HepG2 (cell line): ENCODE results near the gene CUL9. TPM values are rescaled to one million over a fixed set of nuclear protein-coding genes. Genes with fewer than 3 reads are reported as not detected.

Source experiments
- ATAC-seq: fragments of 200-7000 bp; cut with Tn5 transposase; 3 replicates; pipeline ENCODE4 v1.9.1; 2020; ENCODE audit warnings: mild to moderate bottlenecking, moderate library complexity
- BruUV-seq: library from RNA; stranded (reverse); fragments of 400-500 nt; replicated peaks from 2 replicates; lab custom pipeline; 2021; lab: Mats Ljungman, UMichigan
- CTCF ChIA-PET: fragments of 300-600 bp; formaldehyde crosslinking; extraction: SDS; loops from one replicate; lab custom pipeline; 2021; ENCODE audit warnings: low total read pairs, inconsistent platforms, low intra/inter-chr PET ratio; lab: Yijun Ruan, JAX
- POLR2A ChIA-PET: fragments of 350-600 bp; sonication (Branson Sonifier 250); formaldehyde crosslinking; loops from one replicate; lab custom pipeline; 2020; ENCODE audit warnings: antibody characterized with exemption, inconsistent platforms; lab: Yijun Ruan, JAX
- DNase-seq: peaks from one replicate; pipeline ENCODE4 v3.0.0-alpha.2; 2015; ENCODE audit warnings: low spot score
- FAIRE-seq: peaks from 3 replicates; lab custom pipeline; 2011; peaks lifted over from hg19 to GRCh38; lab: Jason Lieb, UNC
- H2AFZ ChIP-seq: one replicate; pipeline ENCODE4 v1.6.1; 2011; ENCODE audit warnings: low read length, inconsistent platforms
- H3K27ac ChIP-seq: fragments of 300-600 bp; 3 replicates; pipeline ENCODE4 v1.8.0; 2011; ENCODE audit warnings: mixed run types, mild to moderate bottlenecking, mixed read lengths, low read length, inconsistent platforms; ENCODE audit not compliant: insufficient read depth; ENCODE audit errors: extremely low read length
- H3K27me3 ChIP-seq, 2 experiments: fragments of 200-600 bp in 1 of 2; 2 replicates in 1 of 2; 3 replicates in 1 of 2; pipeline versions ENCODE4 v1.6.0 to v1.8.0; 2011; ENCODE audit warnings: low read length in 2 of 2, mild to moderate bottlenecking in 2 of 2, moderate library complexity in 2 of 2, inconsistent platforms in 1 of 2; ENCODE audit not compliant: insufficient read depth in 2 of 2, control insufficient read depth in 1 of 2
- H3K36me3 ChIP-seq, 2 experiments: fragments of 200-600 bp in 1 of 2; replicated peaks in 1 of 2; 2 replicates in 1 of 2; 3 replicates in 1 of 2; pipeline versions ENCODE4 v1.5.1 to v1.8.0; 2011; ENCODE audit warnings: low read length in 2 of 2, inconsistent platforms in 1 of 2; ENCODE audit not compliant: insufficient read depth in 2 of 2, control insufficient read depth in 1 of 2
- H3K4me1 ChIP-seq: 2 replicates; pipeline ENCODE4 v1.5.1; 2012; ENCODE audit warnings: low read length, inconsistent platforms; ENCODE audit not compliant: insufficient read depth
- H3K4me2 ChIP-seq: 2 replicates; pipeline ENCODE4 v1.6.0; 2011; ENCODE audit warnings: low read depth, low read length, inconsistent platforms
- H3K4me3 ChIP-seq, 3 experiments: fragments of 200-600 bp in 1 of 3; sonication (generic), shearing (Covaris generic) in 1 of 3; replicated peaks in 1 of 3; 2 replicates each; pipeline ENCODE4 v1.5.1; 2011 to 2016; ENCODE audit warnings: low read length in 3 of 3, inconsistent platforms in 2 of 3, low read depth in 2 of 3, mild to moderate bottlenecking in 2 of 3, control low read depth in 1 of 3, mixed read lengths in 1 of 3; ENCODE audit not compliant: insufficient read depth in 1 of 3
- H3K79me2 ChIP-seq: one replicate; pipeline ENCODE4 v1.6.1; 2011; ENCODE audit warnings: low read length, inconsistent platforms; ENCODE audit not compliant: insufficient read depth
- H3K9ac ChIP-seq: 2 replicates; pipeline ENCODE4 v1.6.0; 2011; ENCODE audit warnings: mild to moderate bottlenecking, low read depth, low read length, inconsistent platforms; ENCODE audit not compliant: insufficient read depth
- H3K9me3 ChIP-seq: 2 replicates; pipeline ENCODE4 v1.5.1; 2012; ENCODE audit warnings: mild to moderate bottlenecking, low read length
- H4K20me1 ChIP-seq: 2 replicates; pipeline ENCODE4 v1.6.0; 2011; ENCODE audit warnings: inconsistent platforms, mild to moderate bottlenecking, low read length, moderate library complexity; ENCODE audit not compliant: insufficient read depth
- AGO2 ChIP-seq: fragments of 200-400 bp; formaldehyde crosslinking; optimal IDR thresholded peaks from 2 replicates; pipeline ENCODE3; 2017; ENCODE audit warnings: mild to moderate bottlenecking, low read depth, low read length, moderate library complexity
- CEBPB ChIP-seq: IDR thresholded peaks from 2 replicates; pipeline ENCODE4 v1.6.1; 2011; ENCODE audit warnings: low read depth, low read length, improper control_type of control experiment, borderline replicate concordance
- DMTF1 ChIP-seq: sonication (generic); formaldehyde crosslinking; IDR thresholded peaks from 2 replicates; pipeline ENCODE4 v1.4.0; 2020; ENCODE audit warnings: mild to moderate bottlenecking, missing genetic modification reagents
- HMGXB4 ChIP-seq, 2 experiments: sonication (generic) in 1 of 2; formaldehyde crosslinking in 1 of 2; IDR thresholded peaks; 2 replicates each; pipeline versions ENCODE4 v1.4.0 to v1.6.1; 2018 to 2020; ENCODE audit warnings: missing genetic modification reagents in 2 of 2, borderline replicate concordance in 1 of 2, low read depth in 1 of 2, mild to moderate bottlenecking in 1 of 2, missing biosample characterization in 1 of 2
- JDP2 ChIP-seq: sonication (generic); formaldehyde crosslinking; IDR thresholded peaks from 2 replicates; pipeline ENCODE4 v1.8.1; 2022; ENCODE audit warnings: missing genetic modification reagents, borderline replicate concordance
- MBD4 ChIP-seq: IDR thresholded peaks from 2 replicates; pipeline ENCODE4 v1.6.1; 2012; ENCODE audit warnings: low read length, inconsistent platforms, borderline replicate concordance
- NCOA2 ChIP-seq: sonication (generic); formaldehyde crosslinking; IDR thresholded peaks from 2 replicates; pipeline ENCODE4 v1.8.0; 2022; ENCODE audit warnings: inconsistent platforms
- PAX8 ChIP-seq: sonication (generic); formaldehyde crosslinking; IDR thresholded peaks from 2 replicates; pipeline ENCODE4 v1.8.0; 2022; ENCODE audit warnings: mild to moderate bottlenecking, missing genetic modification reagents, borderline replicate concordance
- SRSF9 ChIP-seq: fragments of 200-400 bp; formaldehyde crosslinking; IDR thresholded peaks from 2 replicates; pipeline ENCODE4 v1.6.1; 2018; ENCODE audit warnings: borderline replicate concordance, mild to moderate bottlenecking, low read depth, low read length; ENCODE audit not compliant: insufficient read depth, poor library complexity, severe bottlenecking
- ZFP1 ChIP-seq: IDR thresholded peaks from 2 replicates; pipeline ENCODE4 v1.6.1; 2016
- ZNF205 ChIP-seq: IDR thresholded peaks from 2 replicates; pipeline ENCODE4 v1.6.1; 2018; ENCODE audit warnings: missing biosample characterization, missing genetic modification reagents
- ZNF251 ChIP-seq: sonication (generic); formaldehyde crosslinking; IDR thresholded peaks from 2 replicates; pipeline ENCODE4 v1.9.0; 2021; ENCODE audit warnings: mild to moderate bottlenecking, missing genetic modification reagents
- ZNF513 ChIP-seq: sonication (generic); formaldehyde crosslinking; conservative IDR thresholded peaks from 2 replicates; pipeline ENCODE4 v1.5.0; 2020; ENCODE audit warnings: missing genetic modification reagents
- ZNF564 ChIP-seq: sonication (generic); formaldehyde crosslinking; IDR thresholded peaks from 2 replicates; pipeline ENCODE4 v1.8.1; 2023; ENCODE audit warnings: mild to moderate bottlenecking, missing genetic modification reagents
- ZSCAN31 ChIP-seq: sonication (generic); formaldehyde crosslinking; IDR thresholded peaks from 2 replicates; pipeline ENCODE4 v1.5.0; 2020; ENCODE audit warnings: low read depth, mild to moderate bottlenecking, missing genetic modification reagents
- WGBS: methylation state at CpG from one replicate; pipeline ENCODE4 v1.1.6; 2017; ENCODE audit warnings: low lambda C conversion rate; 5-methylcytosine and 5-hydroxymethylcytosine counted together
- in situ Hi-C: cut with HindIII; loops from 2 replicates; pipeline ENCODE4 v1.10.0; 2017; ENCODE audit warnings: low pct_unique_long_range_greater_than_20kb; ENCODE audit not compliant: extremely low pct_ligation_motif_present
- intact Hi-C: fragments of 100-400 bp; cut with micrococcal nuclease; formaldehyde crosslinking; loops from one replicate; pipeline ENCODE4 v1.10.0; 2022; ENCODE audit not compliant: unreplicated experiment
- polyA plus RNA-seq, 8 experiments: library from polyadenylated mRNA; depleted of rRNA in 3 of 8; stranded (reverse) in 7 of 8; unstranded in 1 of 8; fragments of >200 nt; fragmentation: Illumina TruSeq in 4 of 8; extraction: Trizol in 4 of 8; gene quantifications; 2 replicates each; pipeline versions ENCODE4 v1.2.1 to v1.2.3, GENCODE V29; 2011 to 2016; ENCODE audit warnings: low read depth in 4 of 8, missing spikeins in 1 of 8, mixed read lengths in 1 of 8; ENCODE audit not compliant: insufficient read depth in 1 of 8
- total RNA-seq, 5 experiments: library from RNA; depleted of rRNA; stranded (reverse); fragments of >200 nt; fragmentation: Illumina TruSeq; extraction: Trizol; gene quantifications; 2 replicates each; pipeline ENCODE4 v1.2.3, GENCODE V29; 2016; ENCODE audit warnings: low read depth in 1 of 5

CUL9 gene
- total and polyA plus RNA-seq, 2 of the 13 experiments (the other 11 are each of a cell fraction or from before 2014, with no cell fraction given), result 11.4 to 13.7 TPM

GRCh38 chr6:43184268-43184985 lies 2.4 kb downstream of the CUL9 start (continued):
- TF ChIP-seq CEBPB (peak; percentile 73), SRSF9 (no peak), AGO2 (peak; percentile 26), ZFP1 (CRISPR knock-in tag) (no peak)

- H3K9me3 ChIP-seq, result no peaks in the 10 kb centered on the region
- H3K27me3 ChIP-seq, result no peaks in the 10 kb centered on the region; a peak in 1 of 5 replicates
- no peaks in the 10 kb centered on the region for H4K20me1 ChIP-seq
- H3K4me1 ChIP-seq, result peaks cover 29% of the 10 kb centered on the region
- ATAC-seq, result no peak
- no peak overlapping the region for H3K9ac ChIP-seq
- no peak overlapping the region for H3K4me3 ChIP-seq
- H3K36me3 ChIP-seq, result peaks cover 6 to 7% of the 10 kb centered on the region in 2 experiments; a peak in 3 of 5 replicates
- no peak overlapping the region for H3K27ac ChIP-seq
- no peak for DNase-seq
- H3K4me2 ChIP-seq, result no peak overlapping the region
- ChIA-PET CTCF (no interaction called here), POLR2A (no interaction called here)
- BruUV-seq, result no TSS peak
- intact Hi-C loops (no loop called here), in situ Hi-C loops (no loop called here)
- no peak overlapping the region for H2AFZ ChIP-seq
- FAIRE-seq, result peak; percentile 18
- WGBS, result 74% methylated on average over 5 of the region's 5 CpGs
- H3K79me2 ChIP-seq, result no peaks in the 10 kb centered on the region
- TF ChIP-seq ZNF251 (no peak), NCOA2 (CRISPR knock-in tag) (no peak), PAX8 (CRISPR knock-in tag) (no peak), ZNF513 (CRISPR knock-in tag) (no peak), HMGXB4 (CRISPR knock-in tag; IDR thresholded peaks at IDR 0.05; ENCODE audit: borderline replicate concordance in 1 of 2, low read depth in 1 of 2) (no peak), ZSCAN31 (CRISPR knock-in tag) (no peak), ZNF564 (CRISPR knock-in tag) (no peak), DMTF1 (CRISPR knock-in tag) (no peak), JDP2 (CRISPR knock-in tag) (no peak), MBD4 (no peak), ZNF205 (no peak)
Observed at GRCh38 chr6:43185391-43185985, 3.5 kb downstream of the CUL9 start.
